ELR (cell line): ENCODE data around the gene IPMK.
"Not testable (repeated sequence)": the region's sequence is repeated elsewhere in the genome, so short reads cannot be mapped to it uniquely, and the experiment has no call there.

Experiments
- DNase-seq: peaks from one replicate; pipeline ENCODE4 v3.0.0-alpha.2; 2015; ENCODE audit warnings: low read depth

IPMK gene

GRCh38 chr10:58220769-58221451 is 46.8 kb downstream of the IPMK start:
- peak; percentile 60 for DNase-seq

GRCh38 chr10:58219875-58220274 is 47.8 kb downstream of the IPMK start:
- DNase-seq, result no peak

- DNase-seq, result peak; percentile 69
These were observed 50.1 kb downstream of the IPMK start for GRCh38 chr10:58217612-58218011.

GRCh38 chr10:58212622-58213021 is 55.1 kb downstream of the IPMK start:
- DNase-seq, result no peak

GRCh38 chr10:58210160-58210559 is 57.5 kb downstream of the IPMK start:
- DNase-seq, result no peak

GRCh38 chr10:58209669-58210068 is 58.0 kb downstream of the IPMK start:
- DNase-seq, result peak; percentile 4

GRCh38 chr10:58206251-58206650 is 61.4 kb downstream of the IPMK start:
- no peak for DNase-seq

GRCh38 chr10:58201704-58202103 is 66.0 kb downstream of the IPMK start:
- no peak for DNase-seq

GRCh38 chr10:58189269-58189668 is 78.4 kb downstream of the IPMK start:
- DNase-seq, result no peak

- DNase-seq, result no peak
These were observed 83.5 kb downstream of the IPMK start for GRCh38 chr10:58184120-58184670.

GRCh38 chr10:58180666-58181065 is 87.0 kb downstream of the IPMK start:
- no peak for DNase-seq

GRCh38 chr10:58179238-58179637 is 88.5 kb downstream of the IPMK start:
- peak; percentile 26 for DNase-seq

- peak; percentile 18 for DNase-seq
These were observed 88.9 kb downstream of the IPMK start for GRCh38 chr10:58178811-58179210.

GRCh38 chr10:58177362-58177947 is 90.2 kb downstream of the IPMK start:
- peak; percentile 60 for DNase-seq

- DNase-seq, result peak; percentile 22
These were observed 91.4 kb downstream of the IPMK start for GRCh38 chr10:58175990-58176900.

GRCh38 chr10:58174831-58175230 is 92.9 kb downstream of the IPMK start:
- DNase-seq, result no peak

GRCh38 chr10:58173391-58173790 is 94.3 kb downstream of the IPMK start:
- DNase-seq, result no peak

GRCh38 chr10:58171146-58171545 is 96.5 kb downstream of the IPMK start:
- DNase-seq, result no peak

GRCh38 chr10:58164517-58164916 is 103.2 kb downstream of the IPMK start:
- DNase-seq, result no peak

- DNase-seq, result peak; percentile 6
These were observed 108.9 kb downstream of the IPMK start for GRCh38 chr10:58158806-58159205.

GRCh38 chr10:58157076-58157766 is 110.5 kb downstream of the IPMK start:
- DNase-seq, result peak; percentile 96

GRCh38 chr10:58155941-58156340 is 111.8 kb downstream of the IPMK start:
- DNase-seq, result not testable (repeated sequence)
